Astrocyte of the spinal cord (primary cell): ENCODE data around the gene MXD4.

Experiments used
- DNase-seq: peaks from one replicate; pipeline ENCODE4 v3.0.0; 2011; ENCODE audit warnings: low read depth, low spot score
- H3K4me3 ChIP-seq: 2 replicates; pipeline ENCODE4 v1.5.1; 2011; ENCODE audit warnings: low read depth, mild to moderate bottlenecking, low read length, moderate library complexity
- CTCF ChIP-seq: IDR thresholded peaks from 2 replicates; pipeline ENCODE4 v1.5.1; 2012; ENCODE audit warnings: low read depth, mild to moderate bottlenecking, low read length, inconsistent platforms
- in situ Hi-C: cut with HindIII; loops from 2 replicates; pipeline ENCODE4 v1.10.0; 2017; ENCODE audit warnings: low sequenced_read_pairs

Gene MXD4

GRCh38 chr4:2254665-2255500 is 7.0 kb downstream of the MXD4 start:
- H3K4me3 ChIP-seq, result no peak overlapping the region
- in situ Hi-C loops, result no loop called here
- TF ChIP-seq CTCF, result no peak
- DNase-seq, result no peak

GRCh38 chr4:2253160-2254084 is 8.5 kb downstream of the MXD4 start:
- in situ Hi-C loops, result no loop called here
- DNase-seq, result no peak

GRCh38 chr4:2252530-2253091 is 9.3 kb downstream of the MXD4 start:
- in situ Hi-C loops, result no loop called here
- H3K4me3 ChIP-seq, result no peak overlapping the region
- no peak for TF ChIP-seq CTCF
- no peak for DNase-seq

More at GRCh38 chr4:2253160-2254084, 8.5 kb downstream of the MXD4 start:
- no peak overlapping the region for H3K4me3 ChIP-seq
- TF ChIP-seq CTCF, result no peak

- no peak for TF ChIP-seq CTCF
- in situ Hi-C loops, result no loop called here
- H3K4me3 ChIP-seq, result no peak overlapping the region
- DNase-seq, result no peak
Measured at GRCh38 chr4:2251795-2252529, 9.9 kb downstream of the MXD4 start.

- in situ Hi-C loops, result no loop called here
- TF ChIP-seq CTCF, result no peak
- no peak for DNase-seq
- H3K4me3 ChIP-seq, result no peak overlapping the region
Measured at GRCh38 chr4:2251073-2251794, 10.7 kb downstream of the MXD4 start.
